H54 (cell line): ENCODE measurements around the gene ST13.
"Not testable (repeated sequence)": the region's sequence is repeated elsewhere in the genome, so short reads cannot be mapped to it uniquely, and the experiment has no call there.

Experiments
- DNase-seq: peaks from one replicate; pipeline ENCODE4 v3.0.0; 2011; ENCODE audit warnings: low spot score, mixed read lengths; ENCODE audit not compliant: insufficient read length
- FAIRE-seq: peaks from 3 replicates; lab custom pipeline; 2011; peaks lifted over from hg19 to GRCh38; lab: Jason Lieb, UNC
- POLR2A ChIP-seq: IDR thresholded peaks from 2 replicates; pipeline ENCODE4 v1.6.1; 2011; ENCODE audit warnings: low read depth, mild to moderate bottlenecking, low read length

ST13 gene

DNA sequence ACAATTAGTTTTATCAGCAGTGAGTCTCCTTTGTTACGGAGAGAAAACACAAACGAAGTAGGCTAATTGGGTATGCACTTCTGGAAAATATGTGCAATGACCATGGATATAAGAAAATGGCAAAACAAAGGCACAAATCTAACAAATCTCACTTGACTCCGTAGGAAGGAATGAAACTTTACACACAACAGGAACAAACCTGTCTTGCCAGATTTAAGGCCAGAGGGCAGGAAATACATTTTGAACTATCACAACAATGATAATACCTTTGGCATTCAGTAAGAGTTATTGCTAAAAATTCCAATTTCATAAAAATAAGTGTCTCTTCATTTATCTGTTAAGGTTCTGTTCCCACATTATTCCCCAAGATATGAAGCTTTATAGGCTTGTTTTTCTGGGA lies 73.9 kb downstream of the ST13 start:
- no peak for DNase-seq
- TF ChIP-seq POLR2A: no peak
- no peak for FAIRE-seq

- not testable (repeated sequence) for FAIRE-seq, DNase-seq
Measured at GRCh38 chr22:40781749-40782148, 74.7 kb downstream of the ST13 start.
